PFSK-1 (cell line): ENCODE results near the gene GPR176.

ENCODE experiments used
- POLR2AphosphoS5 ChIP-seq: IDR thresholded peaks from 2 replicates; pipeline ENCODE4 v1.6.1; 2012; ENCODE audit warnings: low read depth, mild to moderate bottlenecking, control low read depth, low read length, moderate library complexity
- REST ChIP-seq, 2 experiments: IDR thresholded peaks; 2 replicates each; pipeline versions ENCODE4 v1.6.1 to v1.8.0; 2011 to 2012; ENCODE audit warnings: low read depth in 2 of 2, low read length in 2 of 2, control low read depth in 1 of 2, inconsistent platforms in 1 of 2, mild to moderate bottlenecking in 1 of 2, moderate library complexity in 1 of 2; ENCODE audit not compliant: insufficient read depth in 1 of 2

- no peak for TF ChIP-seq POLR2AphosphoS5
- TF ChIP-seq REST (IDR thresholded peaks at IDR 0.05; ENCODE audit: insufficient read depth in 1 of 2, low read depth in 2 of 2, low read length in 2 of 2) = no peak
Measured at GRCh38 chr15:39846108-39846507, 74.0 kb downstream of the GPR176 start.
